ENCODE results near the gene TRIM25.

The TRIM25 gene

DNA sequence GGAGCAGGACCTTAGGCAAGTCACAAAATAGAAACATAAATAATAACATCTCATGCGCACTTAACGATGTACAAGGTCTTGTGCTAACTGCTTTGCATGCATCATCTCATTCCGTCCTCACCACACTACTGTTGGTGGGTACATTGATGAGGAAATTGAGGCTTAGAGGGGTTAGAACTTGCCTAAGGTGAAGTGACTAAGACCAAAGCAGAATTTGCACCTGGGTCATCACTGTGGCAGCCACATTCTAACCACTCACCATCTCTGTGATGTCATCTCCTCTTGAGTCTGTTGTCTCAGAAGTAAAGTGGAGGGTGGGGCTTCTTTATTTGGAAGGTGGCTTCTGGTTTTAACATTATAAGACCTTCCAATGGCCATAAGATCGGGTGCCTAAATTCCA is 20.4 kb upstream of the TRIM25 start:
- Histone ChIP-seq H3K9me2 (replicated peaks; ENCODE audit: insufficient read depth, low read length) (no peaks in the 10 kb centered on the region), H3K4me2 (ENCODE audit: low read depth, low read length, poor library complexity, severe bottlenecking) (no peak overlapping the region), H3K27me3 (ENCODE audit: low read length) (no peaks in the 10 kb centered on the region), H4K20me1 (ENCODE audit: low read depth, low read length) (no peaks in the 10 kb centered on the region), H3K9me3 (ENCODE audit: insufficient read depth, low read length) (peaks cover 16% of the 10 kb centered on the region; the same call in 1 of the 2 replicates), H3K79me2 (ENCODE audit: insufficient read depth, low read length) (no peaks in the 10 kb centered on the region), H3K36me3 (ENCODE audit: low read length) (peaks cover 8% of the 10 kb centered on the region), H3F3A (ENCODE audit: insufficient read depth) (no peaks in the 10 kb centered on the region), H3K27ac (ENCODE audit: low read depth, low read length) (no peak overlapping the region), H2AFZ (ENCODE audit: low read depth, low read length, severe bottlenecking) (no peak overlapping the region), H3K4me3 (ENCODE audit: insufficient read depth, low read length, poor library complexity, severe bottlenecking) (no peak overlapping the region), H3K9ac (ENCODE audit: low read length) (no peak overlapping the region)
- TF ChIP-seq, protein P1, sequence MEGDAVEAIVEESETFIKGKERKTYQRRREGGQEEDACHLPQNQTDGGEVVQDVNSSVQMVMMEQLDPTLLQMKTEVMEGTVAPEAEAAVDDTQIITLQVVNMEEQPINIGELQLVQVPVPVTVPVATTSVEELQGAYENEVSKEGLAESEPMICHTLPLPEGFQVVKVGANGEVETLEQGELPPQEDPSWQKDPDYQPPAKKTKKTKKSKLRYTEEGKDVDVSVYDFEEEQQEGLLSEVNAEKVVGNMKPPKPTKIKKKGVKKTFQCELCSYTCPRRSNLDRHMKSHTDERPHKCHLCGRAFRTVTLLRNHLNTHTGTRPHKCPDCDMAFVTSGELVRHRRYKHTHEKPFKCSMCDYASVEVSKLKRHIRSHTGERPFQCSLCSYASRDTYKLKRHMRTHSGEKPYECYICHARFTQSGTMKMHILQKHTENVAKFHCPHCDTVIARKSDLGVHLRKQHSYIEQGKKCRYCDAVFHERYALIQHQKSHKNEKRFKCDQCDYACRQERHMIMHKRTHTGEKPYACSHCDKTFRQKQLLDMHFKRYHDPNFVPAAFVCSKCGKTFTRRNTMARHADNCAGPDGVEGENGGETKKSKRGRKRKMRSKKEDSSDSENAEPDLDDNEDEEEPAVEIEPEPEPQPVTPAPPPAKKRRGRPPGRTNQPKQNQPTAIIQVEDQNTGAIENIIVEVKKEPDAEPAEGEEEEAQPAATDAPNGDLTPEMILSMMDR (IDR thresholded peaks at IDR 0.05; ENCODE audit: insufficient read depth, low read length, poor library complexity, severe bottlenecking) = no peak
- TF ChIP-seq EZH2phosphoT487 (conservative IDR thresholded peaks at IDR 0.05; ENCODE audit: low read length) = no peak

DNA sequence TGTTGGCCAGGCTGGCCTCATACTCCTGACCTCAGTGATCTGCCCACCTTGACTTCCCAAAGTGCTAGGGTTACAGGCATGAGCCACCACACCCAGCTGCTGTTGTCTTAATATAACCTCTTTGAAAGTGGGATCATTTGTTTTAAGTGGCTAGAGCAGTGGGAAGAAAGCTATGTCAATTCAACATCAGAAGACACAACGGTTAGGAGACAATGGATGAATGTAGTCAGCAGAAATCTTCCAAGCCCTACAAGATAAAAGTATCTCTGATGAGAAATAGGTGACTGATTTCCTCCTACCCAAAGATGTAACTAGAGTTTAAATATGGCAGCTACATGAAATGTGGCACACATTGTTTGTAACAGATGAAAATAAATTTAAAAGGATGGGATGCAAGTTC is 20.0 kb upstream of the TRIM25 start:
- Histone ChIP-seq H3K4me3 (ENCODE audit: insufficient read depth, low read length, poor library complexity, severe bottlenecking) (no peak overlapping the region), H3K9me2 (replicated peaks; ENCODE audit: insufficient read depth, low read length) (no peaks in the 10 kb centered on the region), H3K4me2 (ENCODE audit: low read depth, low read length, poor library complexity, severe bottlenecking) (no peak overlapping the region), H3F3A (ENCODE audit: insufficient read depth) (no peaks in the 10 kb centered on the region), H3K9me3 (ENCODE audit: insufficient read depth, low read length) (peaks cover 17% of the 10 kb centered on the region; the same call in 1 of the 2 replicates), H3K36me3 (ENCODE audit: low read length) (peaks cover 8% of the 10 kb centered on the region), H3K27me3 (ENCODE audit: low read length) (no peaks in the 10 kb centered on the region), H3K9ac (ENCODE audit: low read length) (no peak overlapping the region), H2AFZ (ENCODE audit: low read depth, low read length, severe bottlenecking) (no peak overlapping the region), H3K27ac (ENCODE audit: low read depth, low read length) (no peak overlapping the region), H3K79me2 (ENCODE audit: insufficient read depth, low read length) (no peaks in the 10 kb centered on the region), H4K20me1 (ENCODE audit: low read depth, low read length) (no peaks in the 10 kb centered on the region)
- no peak for TF ChIP-seq EZH2phosphoT487 (conservative IDR thresholded peaks at IDR 0.05; ENCODE audit: low read length)
- TF ChIP-seq, protein P1 (IDR thresholded peaks at IDR 0.05; ENCODE audit: insufficient read depth, low read length, poor library complexity, severe bottlenecking) = no peak

DNA sequence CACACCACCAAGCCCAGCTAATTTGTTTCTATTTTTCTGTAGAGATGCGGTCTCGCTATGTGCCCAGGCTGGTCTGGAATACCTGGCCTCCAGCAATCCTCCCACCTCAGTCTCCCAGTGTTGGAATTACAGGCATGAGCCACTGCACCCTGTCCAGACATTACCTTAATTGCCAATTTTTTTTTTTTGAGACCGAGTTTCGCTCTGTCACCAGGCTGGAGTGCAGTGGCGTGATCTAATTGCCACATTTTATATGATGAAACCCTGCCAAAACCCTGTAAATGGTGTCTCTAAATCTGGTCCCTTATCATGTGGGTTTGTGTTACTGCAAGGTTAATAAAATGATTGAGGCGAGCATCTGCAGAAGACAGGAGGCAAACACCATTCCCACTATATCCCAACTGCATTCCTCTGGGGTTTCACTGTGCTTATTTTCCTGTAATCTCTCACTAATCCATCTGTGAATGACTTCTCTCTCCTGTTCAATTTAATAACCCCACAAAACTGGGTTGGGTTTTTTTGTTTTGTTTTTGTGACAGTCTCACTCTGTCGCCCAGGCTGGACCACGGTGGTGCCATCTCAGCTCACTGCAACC is 19.4 kb upstream of the TRIM25 start:
- Histone ChIP-seq H3F3A (ENCODE audit: insufficient read depth) (no peaks in the 10 kb centered on the region), H3K79me2 (ENCODE audit: insufficient read depth, low read length) (no peaks in the 10 kb centered on the region), H3K36me3 (ENCODE audit: low read length) (peaks cover 8% of the 10 kb centered on the region), H2AFZ (ENCODE audit: low read depth, low read length, severe bottlenecking) (no peak overlapping the region), H3K9me3 (ENCODE audit: insufficient read depth, low read length) (peaks cover 17% of the 10 kb centered on the region; the same call in 1 of the 2 replicates), H3K4me3 (ENCODE audit: insufficient read depth, low read length, poor library complexity, severe bottlenecking) (no peak overlapping the region), H4K20me1 (ENCODE audit: low read depth, low read length) (no peaks in the 10 kb centered on the region), H3K9ac (ENCODE audit: low read length) (no peak overlapping the region), H3K27ac (ENCODE audit: low read depth, low read length) (no peak overlapping the region), H3K9me2 (replicated peaks; ENCODE audit: insufficient read depth, low read length) (no peaks in the 10 kb centered on the region), H3K27me3 (ENCODE audit: low read length) (no peaks in the 10 kb centered on the region), H3K4me2 (ENCODE audit: low read depth, low read length, poor library complexity, severe bottlenecking) (no peak overlapping the region)
- TF ChIP-seq EZH2phosphoT487 (conservative IDR thresholded peaks at IDR 0.05; ENCODE audit: low read length) = no peak
- TF ChIP-seq, protein P1 (IDR thresholded peaks at IDR 0.05; ENCODE audit: insufficient read depth, low read length, poor library complexity, severe bottlenecking) = no peak
